Fibroblast of skin of right biceps (primary cell): ENCODE results near the gene DAP3.
"Not testable (repeated sequence)": the region's sequence is repeated elsewhere in the genome, so short reads cannot be mapped to it uniquely, and the experiment has no call there.

Experiments
- DNase-seq: peaks from one replicate; pipeline ENCODE4 v3.0.0-alpha.2; 2013

DAP3 gene

DNA sequence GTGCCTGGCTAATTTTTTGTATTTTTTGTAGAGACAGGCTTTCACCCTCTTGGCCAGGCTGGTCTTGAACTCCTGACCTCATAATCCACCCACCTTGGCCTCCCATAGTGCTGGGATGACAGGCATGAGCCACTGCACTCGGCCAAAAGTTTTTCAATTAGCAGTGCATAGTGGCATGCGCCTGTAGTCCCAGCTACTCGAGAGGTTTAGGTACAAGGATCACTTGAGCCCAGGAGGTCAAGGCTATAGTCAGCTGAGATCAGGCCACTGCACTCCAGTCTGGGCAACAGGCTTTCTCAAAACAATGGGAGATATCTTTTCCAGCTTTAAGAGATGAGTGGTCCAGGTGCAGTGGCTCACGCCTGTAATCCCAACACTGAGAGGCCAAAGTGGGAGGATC is 30.8 kb downstream of the DAP3 start:
- no peak for DNase-seq

DNA sequence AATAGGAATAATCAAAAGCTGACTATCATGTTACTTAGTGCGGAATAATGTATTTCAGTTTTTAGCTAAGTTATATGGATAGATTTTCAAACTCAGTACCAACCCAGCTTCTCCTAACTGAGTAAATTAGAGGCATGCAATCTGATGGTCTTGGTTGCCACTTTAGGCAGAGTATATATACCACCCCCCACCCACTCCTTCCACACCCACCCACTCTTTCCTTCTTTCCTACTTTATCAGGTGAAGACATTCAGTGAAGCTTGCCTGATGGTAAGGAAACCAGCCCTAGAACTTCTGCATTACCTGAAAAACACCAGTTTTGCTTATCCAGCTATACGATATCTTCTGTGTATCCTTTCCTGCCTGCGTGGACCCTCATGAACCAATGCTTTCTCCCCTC is 36.3 kb downstream of the DAP3 start:
- DNase-seq = no peak

DNA sequence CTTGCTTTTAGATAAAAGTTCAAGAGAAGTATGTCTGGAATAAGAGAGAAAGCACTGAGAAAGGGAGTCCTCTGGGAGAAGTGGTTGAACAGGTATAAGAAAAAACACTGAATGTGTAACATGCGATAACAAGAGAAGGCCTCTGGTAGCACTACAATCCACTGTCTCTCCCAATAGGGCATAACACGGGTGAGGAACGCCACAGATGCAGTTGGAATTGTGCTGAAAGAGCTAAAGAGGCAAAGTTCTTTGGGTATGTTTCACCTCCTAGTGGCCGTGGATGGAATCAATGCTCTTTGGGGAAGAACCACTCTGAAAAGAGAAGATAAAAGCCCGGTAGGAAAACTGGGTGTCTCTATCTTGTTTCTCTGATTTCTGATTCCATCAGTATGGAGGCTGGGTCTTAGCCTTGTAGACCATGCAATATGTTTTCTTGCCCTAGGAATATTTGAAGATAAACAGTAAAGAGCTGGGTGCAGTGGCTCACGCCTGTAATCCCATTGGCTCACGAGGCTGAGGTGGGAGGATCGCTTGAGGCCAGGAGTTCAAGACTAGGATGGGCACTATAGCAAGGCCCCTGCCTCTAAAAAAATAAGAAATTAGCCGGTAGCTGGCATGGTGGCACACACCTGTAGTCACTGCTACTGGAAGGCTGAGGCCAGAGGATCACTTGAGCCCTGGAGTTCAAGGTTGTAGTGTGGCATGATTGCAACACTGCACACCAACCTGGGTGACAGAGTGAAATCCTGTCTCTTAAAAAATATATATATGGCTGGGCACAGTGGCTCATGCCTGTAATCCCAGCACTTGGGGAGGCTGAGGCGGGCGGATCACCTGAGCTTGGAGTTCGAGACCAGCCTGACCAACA is 40.4 kb downstream of the DAP3 start:
- DNase-seq = peak; percentile 66

DNA sequence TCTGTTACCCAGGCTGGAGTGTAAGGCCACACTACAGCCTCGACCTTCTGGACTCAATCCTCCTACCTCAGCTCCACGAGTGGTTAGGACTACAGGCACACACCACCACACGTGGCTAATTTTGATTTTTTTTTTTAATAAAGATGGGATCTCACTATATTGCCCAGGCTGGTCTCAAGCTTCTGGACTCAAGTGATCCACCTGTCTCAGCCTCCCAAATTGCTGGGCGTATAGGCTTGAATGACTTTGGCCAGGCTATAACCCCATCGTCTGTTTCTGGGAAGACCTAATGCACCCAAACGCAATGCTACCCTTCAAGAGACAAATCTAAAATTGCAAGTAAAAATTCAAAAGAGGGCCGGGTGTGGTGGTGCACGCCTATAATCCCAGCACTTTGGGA is 52.1 kb downstream of the DAP3 start:
- DNase-seq = no peak

DNA sequence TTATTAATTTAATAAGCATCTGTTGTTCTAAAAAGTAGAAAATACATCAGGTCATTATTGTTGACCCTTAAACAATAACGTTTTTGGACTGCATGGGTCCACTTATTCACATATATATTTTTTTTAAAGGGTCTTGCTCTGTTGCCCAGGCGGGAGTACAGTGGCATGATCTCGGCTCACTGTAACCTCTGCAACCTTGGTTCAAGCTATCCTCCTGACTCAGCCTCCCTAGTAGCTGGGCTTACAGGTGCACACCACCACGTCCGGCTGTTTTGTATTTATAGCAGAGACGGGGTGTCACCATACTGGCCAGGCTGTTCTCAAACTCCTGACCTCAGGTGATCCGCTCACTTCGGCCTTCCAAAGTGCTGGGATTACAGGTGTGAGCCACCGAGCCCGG is 53.0 kb downstream of the DAP3 start:
- DNase-seq = no peak

DNA sequence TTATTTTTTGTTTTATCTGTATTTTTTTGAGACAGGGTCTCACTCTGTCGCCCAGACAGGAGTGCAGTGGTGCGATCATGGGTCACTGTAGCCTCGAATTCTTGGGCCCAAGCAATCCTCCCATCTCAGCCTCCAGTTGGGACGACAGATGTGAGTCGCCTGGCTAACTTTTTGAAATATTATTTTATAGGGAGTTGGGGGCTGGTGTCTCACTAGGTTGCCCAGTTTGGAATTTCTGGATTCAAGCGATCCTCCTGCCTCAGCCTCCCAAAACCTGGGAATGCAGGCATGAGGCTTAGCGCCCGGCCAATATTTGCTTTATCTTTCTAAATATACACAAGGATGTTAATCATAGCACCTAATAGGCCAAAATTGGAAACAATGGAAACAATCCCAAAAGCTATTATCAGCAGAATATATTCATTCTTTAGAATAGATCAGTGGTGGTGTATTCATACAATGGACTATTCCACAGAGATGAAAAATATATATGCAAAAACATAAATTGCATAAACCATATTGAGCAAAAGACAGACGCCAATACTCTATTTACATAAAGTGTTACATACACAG is 55.9 kb downstream of the DAP3 start:
- DNase-seq = no peak

DNA sequence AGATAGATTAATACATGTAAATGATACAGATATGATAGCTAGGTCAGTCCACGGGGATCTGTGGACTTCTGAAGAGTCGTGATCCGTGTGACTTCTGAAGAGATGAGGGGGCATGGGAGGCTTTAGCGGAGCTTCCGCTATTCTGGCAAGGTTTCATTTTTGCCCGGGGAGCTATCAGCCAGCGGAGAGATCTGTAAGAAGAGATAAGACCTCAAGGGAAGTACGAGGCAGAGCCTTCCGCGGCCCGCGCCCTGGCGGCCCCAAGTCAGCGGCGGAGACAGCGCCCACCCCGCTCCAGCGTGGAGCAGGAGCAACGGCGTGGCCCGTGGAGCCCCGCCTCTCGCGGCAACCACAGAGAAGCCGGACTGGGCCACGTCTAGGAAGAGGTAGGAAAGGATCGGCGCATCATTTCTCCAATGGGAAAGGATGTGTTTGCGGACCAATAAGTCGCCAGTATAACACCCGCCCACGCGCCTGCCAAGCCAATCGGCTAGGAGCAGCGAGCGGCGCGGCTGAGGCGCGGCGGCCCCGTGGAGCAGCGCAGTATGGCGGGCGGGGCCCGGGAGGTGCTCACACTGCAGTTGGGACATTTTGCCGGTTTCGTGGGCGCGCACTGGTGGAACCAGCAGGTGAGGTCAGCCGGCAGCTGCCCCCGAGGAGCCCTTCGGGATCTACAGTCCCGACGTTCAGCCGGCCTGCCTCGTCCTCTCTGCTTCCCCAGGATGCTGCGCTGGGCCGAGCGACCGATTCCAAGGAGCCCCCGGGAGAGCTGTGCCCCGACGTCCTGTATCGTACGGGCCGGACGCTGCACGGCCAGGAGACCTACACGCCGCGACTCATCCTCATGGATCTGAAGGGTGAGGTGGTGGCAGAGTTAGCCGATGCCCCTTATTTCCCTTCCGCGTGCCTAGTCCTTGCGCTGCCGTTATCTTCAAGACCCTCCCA is 56.7 kb downstream of the DAP3 start:
- DNase-seq = peak; percentile 98

DNA sequence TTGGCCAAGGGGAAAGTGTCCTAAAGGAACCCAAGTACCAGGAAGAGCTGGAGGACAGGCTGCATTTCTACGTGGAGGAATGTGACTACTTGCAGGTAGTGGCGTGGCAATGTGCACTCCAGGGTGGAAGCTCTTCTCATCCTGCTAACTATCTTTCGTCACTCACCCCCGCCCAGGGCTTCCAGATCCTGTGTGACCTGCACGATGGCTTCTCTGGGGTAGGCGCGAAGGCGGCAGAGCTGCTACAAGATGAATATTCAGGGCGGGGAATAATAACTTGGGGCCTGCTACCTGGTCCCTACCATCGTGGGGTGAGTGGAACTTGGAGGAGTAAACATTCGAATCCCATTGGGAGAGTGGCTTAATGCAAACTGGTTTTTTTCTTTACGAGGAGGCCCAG is 58.7 kb downstream of the DAP3 start:
- not testable (repeated sequence) for DNase-seq

DNA sequence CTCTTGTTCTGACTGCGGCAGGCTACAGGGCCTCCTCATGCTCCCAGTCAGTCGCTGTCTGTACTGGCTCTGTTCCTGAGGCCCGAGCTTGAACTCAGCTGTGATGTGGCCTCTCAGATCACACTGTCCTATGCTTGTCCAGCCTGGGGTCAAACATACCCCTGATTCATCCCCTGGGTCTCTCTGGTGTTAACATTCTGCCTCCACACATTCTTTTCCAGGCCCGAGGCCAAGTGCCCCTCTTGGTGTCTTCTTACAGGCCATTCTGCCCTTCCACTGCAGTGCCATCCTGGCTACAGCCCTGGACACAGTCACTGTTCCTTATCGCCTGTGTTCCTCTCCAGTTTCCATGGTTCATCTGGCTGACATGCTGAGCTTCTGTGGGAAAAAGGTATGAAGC is 59.2 kb downstream of the DAP3 start:
- DNase-seq = not testable (repeated sequence)

DNA sequence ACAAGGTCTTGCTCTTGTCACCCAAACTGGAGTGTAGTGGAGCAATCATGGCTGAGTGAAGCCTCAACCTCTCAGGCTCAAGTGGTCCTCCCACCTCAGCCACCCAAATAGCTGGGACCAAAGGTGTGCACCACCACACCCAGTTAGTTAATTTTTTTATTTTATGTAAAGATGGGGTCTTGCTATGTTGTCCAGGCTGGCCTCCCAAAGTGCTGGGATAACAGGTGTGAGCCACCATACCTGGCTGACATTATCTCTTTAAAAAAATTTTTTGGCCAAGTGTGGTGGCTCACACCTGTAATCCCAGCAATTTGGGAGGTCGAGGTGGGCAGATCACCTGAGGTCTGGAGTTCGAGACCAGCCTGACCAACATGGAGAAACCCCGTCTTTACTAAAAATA is 70.1 kb downstream of the DAP3 start:
- DNase-seq = not testable (repeated sequence)

DNA sequence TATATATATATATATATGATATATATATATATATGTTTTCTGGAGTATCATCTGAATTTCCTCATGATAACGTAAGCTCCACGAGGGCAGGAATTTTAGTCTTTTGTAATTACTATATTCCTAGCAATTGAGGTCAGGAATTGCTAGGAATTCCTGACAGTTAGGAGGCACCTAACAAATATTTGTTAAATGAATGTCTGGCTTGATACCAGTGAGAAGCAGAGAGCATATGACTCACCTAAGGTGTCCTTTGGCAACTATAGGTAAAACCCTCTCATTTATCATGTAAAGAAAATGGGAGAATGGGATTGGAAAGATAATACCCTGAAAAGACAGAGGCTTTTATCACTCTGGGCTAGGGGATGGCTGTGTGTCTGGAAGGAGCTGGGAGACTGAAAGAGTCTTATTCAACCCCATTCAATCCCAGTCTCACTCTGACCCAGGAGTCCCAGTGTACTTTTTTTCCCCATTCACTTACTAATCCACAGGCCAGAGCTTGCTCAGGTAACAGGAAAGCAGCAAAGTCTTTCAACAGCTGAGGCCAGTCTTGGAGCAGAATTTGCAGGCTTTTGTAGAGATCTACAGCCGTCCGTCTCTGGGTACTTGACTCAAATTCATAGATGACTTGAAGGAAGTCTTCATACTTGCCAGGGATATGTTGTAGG is 71.2 kb downstream of the DAP3 start:
- no peak for DNase-seq

DNA sequence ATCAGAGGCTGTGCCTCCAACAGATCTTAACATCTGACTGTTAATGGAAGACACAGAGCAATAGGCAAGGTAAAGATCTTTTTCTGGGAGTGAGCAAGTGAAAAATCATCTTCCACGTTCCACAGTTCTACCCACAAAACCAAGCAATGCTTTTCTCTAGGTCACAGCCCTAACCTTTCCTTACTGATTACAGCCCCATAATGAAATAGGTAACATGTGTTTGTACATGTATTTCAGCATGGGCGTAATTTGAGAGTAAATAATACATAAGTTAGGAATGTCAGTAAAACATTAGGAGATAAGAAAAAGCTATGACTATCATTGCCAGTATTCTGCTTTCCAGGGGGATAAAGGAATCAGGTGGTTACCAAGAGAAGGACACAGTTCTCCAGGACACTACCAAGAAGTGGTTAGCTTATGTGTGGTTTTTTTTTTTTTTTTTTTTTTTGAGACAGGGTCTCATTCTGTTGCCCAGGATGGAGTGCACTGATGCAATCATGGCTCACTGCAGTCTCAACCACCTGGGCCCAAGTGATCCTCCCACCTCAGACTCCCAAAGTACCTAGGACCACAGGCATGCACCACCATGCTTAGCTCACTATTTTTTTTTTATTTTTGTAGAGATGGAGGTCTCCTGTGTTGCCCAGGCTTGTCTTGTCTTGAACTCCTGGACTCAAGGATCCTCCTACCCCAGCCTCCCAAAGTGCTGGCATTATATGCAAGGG is 72.0 kb downstream of the DAP3 start:
- no peak for DNase-seq

DNA sequence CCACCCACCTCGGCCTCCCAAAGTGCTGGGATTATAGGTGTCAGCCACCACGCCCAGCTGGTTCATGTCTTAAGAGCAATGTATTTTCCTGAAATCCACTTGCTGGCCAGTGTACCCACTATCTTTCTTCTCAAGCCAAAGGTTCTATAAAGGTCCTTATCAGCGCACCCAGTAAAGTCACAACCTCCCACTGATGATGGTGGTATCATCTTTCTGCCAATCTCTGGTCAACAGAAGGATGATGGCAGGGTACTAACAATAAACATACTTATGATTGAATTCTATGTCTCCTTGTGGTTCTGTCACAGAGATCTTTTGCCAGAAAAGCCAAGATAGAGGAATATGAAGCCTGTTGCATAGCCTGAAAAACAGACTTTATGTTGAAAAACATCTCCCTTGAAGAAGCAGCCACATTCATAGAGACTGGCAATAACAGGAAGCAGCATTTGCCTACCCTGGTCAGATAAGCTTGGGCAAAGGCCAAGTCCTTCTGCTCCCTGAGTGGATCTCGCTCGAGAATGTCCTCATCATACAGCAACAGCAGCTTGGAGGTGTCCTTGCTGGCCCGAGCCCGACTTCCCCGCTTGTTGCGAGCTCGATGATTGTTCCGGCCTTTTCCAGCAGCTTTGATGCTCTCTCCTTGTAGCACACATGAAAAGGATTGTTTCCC is 73.0 kb downstream of the DAP3 start:
- no peak for DNase-seq

DNA sequence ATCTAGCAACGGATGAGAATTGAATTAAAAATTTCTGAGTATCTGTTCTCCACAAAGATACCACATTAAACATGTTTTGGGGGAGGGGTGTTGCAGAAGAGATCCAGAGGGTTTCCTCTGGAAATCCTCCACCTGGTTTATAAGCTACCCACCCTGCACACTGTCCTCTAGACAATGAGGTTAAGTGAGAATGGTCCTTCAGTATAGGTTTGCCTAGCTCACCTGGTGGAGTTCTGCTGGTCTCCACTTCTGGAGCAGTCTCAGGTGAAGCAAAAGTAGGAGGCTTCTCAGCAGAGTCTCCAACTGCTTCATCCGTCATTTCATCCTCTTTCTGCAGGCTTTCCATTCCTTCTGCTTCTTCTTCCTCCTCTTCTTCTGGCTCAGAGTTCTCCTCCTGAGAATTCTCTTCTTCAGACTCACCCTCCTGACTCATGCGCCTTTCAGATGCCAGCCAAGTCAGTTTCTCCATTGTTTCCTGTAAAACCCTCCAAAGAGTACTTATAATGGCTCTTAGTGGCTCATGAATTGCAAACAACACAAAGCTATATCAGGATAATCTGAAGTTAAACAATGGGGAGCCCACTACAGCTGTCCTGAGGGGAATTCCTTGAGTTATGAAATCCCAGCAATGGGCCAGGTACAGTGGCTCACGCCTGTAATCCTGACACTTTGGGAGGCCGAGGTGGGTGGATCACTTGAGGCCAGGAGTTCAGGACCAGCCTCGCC is 74.4 kb downstream of the DAP3 start:
- DNase-seq = peak; percentile 92

DNA sequence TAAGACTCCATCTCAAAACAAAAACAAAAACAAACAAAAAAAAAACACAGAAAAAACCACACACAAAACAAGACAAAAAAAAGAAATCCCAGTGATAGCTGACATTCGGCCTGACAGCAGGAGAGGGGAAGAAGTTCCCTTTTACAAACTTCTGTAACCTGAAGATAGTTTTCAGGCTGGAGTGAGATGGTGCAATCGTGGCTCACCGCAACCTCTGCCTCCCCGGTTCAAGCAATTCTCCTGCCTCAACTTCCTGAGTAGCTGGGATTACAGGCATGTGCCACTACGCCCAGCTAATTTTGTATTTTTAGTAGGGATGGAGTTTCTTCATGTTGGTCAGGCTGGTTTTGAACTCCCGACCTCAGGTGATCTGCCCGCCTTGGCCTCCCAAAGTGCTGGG is 75.1 kb downstream of the DAP3 start:
- DNase-seq = not testable (repeated sequence)

DNA sequence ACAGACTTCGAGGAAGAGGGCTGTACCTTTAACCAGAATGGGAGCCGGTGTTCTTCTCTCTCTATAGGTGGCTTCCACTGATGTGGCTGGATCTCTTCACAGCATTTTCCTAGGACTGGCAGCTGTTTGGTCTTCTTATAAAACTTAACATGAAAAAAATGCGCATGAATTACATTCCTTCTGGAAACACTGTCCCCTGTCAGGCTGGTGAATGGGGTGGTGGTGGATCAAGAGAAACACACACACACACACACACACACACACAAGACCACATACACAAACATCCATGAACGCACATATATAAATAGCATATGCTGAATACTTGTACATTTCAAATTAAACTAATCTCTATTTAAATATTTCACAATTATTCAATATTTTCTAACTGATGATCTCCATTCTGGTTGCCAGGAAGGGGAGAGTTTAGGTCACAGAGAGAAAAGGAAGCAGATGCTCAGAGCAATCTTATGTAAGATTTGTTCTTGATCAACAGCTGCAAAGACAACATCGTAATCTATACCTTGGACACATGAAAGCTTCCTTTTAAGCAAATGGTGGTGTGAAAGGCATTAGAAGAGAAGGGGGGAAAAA is 78.6 kb downstream of the DAP3 start:
- not testable (repeated sequence) for DNase-seq

DNA sequence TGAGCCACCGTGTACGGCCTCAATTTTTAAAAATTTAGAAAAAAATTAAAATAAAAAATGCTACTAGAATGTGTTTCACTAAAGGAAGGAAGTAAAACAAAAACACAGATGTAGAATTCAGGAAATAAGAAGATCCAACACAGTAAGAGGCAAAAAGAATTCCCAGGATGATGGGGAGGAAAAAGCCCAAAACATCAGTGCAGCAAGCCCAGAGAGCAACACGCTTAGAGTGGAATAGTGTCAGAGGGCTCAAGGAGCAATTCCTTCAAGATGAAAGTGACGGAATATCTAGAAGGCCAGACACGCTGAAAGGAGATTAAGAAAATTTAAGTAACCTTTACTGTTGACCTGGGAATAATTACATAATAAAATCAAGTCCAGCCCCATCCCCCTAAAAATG is 80.4 kb downstream of the DAP3 start:
- no peak for DNase-seq

DNA sequence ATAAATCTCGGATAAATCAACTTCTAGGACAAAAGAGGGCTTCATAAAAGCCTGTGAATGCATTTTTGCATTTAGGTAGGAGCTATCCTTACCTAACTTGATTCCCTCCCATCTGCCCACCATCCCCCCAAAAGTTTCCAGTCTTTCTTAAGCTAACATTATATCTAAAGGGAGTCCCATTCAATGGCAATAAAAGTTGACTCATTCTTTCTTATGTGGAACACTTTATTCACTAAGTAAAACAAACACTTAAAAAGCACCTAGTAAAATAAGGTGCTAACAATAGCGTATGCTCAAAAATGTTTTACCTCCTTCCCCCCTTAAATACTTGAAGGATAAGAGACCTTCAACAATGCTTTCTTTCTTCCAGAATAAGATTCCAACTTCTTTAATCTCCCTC is 84.3 kb downstream of the DAP3 start:
- DNase-seq = no peak

DNA sequence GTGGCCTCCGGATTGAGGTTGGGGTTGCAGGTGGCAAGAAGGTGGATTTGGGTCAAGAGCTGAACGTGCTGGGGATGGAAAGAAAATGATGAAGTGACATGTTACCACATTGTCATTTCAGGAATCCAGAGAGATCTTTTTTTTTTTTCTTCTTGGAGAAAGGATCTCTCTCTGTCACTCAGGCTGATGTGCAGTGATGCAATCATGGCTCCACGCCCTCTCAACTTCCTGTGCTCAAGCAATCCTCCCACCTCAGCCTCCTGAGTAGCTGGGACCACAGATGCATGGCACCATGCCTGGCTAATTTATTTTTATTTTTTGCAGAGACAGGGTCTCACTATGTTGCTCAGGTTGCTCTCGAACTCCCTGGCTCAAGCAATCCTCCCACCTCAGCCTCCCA is 87.5 kb downstream of the DAP3 start:
- DNase-seq = peak; percentile 14

DNA sequence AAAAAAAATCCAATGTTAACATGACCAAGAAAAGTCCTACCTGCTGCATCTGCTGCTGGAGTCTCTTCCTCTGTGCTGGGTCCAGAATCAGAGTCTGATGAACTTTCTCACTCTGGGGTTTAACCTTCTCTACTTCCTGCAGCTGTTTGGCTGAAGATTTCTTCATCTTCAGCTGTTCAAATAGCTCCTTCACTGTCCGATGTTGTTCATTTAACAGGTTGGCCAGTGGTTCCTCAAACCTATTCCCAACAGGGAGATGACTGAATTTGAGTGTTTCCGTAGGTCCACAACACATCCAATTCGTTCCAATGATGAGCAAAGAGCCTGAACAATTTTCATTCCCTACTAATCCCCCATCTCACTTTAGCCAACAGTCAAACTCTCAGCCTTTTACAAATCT is 88.7 kb downstream of the DAP3 start:
- no peak for DNase-seq
